ENCODE results near the gene PLN. TPM values are rescaled to one million over a fixed set of nuclear protein-coding genes. Genes with fewer than 3 reads are reported as not detected.

PLN gene
- total RNA-seq, 1 experiment from 2014 or later = not detected

- in situ Hi-C loops (cut with HindIII; ENCODE audit: low pct_unique_long_range_greater_than_20kb, low sequenced_read_pairs) = no loop called here
- DNase-seq (ENCODE audit: low read depth, low spot score) = no peak
Measured at GRCh38 chr6:118529756-118530155, 18.3 kb upstream of the PLN start.

DNA sequence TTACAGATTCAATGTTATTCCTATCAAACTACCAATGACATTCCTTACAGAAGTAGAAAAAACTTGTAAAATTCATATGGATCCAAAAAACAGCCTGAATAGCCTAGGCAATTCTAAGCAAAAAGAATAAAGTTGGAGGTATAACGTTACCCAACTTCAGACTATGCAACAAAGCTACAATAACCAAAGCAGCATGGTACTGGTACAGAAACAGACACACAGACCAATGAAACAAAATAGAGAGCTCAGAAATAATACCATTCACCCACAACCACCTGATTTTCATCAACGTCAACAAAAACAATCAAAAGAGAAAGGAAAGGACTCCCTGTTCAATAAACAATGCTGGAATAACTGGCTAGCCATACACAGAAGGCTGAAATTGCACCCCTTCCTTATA is 17.2 kb upstream of the PLN start:
- in situ Hi-C loops (cut with HindIII; ENCODE audit: low pct_unique_long_range_greater_than_20kb, low sequenced_read_pairs) = no loop called here
- no peak for DNase-seq (ENCODE audit: low read depth, low spot score)

- no peak for DNase-seq (ENCODE audit: low read depth, low spot score)
- in situ Hi-C loops (cut with HindIII; ENCODE audit: low pct_unique_long_range_greater_than_20kb, low sequenced_read_pairs) = no loop called here
Measured at GRCh38 chr6:118535176-118535844, 12.8 kb upstream of the PLN start.

DNA sequence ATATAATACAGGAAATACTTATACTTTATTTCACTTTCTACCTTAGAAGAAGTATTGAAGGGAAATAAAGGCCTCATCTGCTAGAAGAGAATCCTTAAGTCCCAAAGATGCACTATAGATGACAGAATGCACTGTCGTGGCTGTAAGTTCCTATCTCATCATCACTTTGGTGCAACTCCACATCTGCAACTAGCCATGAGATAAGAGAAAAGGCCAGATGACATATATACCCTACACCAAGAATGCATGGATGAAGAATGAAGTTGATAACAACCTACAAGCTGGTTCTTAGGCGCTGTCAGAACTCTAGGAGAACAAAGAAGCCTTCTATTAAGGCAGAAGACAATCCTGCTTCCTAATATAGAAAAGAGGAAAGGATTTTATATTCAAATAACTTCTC is 11.6 kb upstream of the PLN start:
- in situ Hi-C loops (cut with HindIII; ENCODE audit: low pct_unique_long_range_greater_than_20kb, low sequenced_read_pairs) = no loop called here

GRCh38 chr6:118537574-118537973 is 10.5 kb upstream of the PLN start:
- in situ Hi-C loops (cut with HindIII; ENCODE audit: low pct_unique_long_range_greater_than_20kb, low sequenced_read_pairs) = no loop called here
- no peak for DNase-seq (ENCODE audit: low read depth, low spot score)

More for the DNA sequence above, 11.6 kb upstream of the PLN start:
- no peak for DNase-seq (ENCODE audit: low read depth, low spot score)

- in situ Hi-C loops (cut with HindIII; ENCODE audit: low pct_unique_long_range_greater_than_20kb, low sequenced_read_pairs) = no loop called here
- DNase-seq (ENCODE audit: low read depth, low spot score) = no peak
Measured at GRCh38 chr6:118542184-118542952, 5.7 kb upstream of the PLN start.

GRCh38 chr6:118544105-118544504 is 4.0 kb upstream of the PLN start:
- DNase-seq (ENCODE audit: low read depth, low spot score) = no peak
- in situ Hi-C loops (cut with HindIII; ENCODE audit: low pct_unique_long_range_greater_than_20kb, low sequenced_read_pairs) = no loop called here

GRCh38 chr6:118546164-118546879 is 1.8 kb upstream of the PLN start:
- no peak for DNase-seq (ENCODE audit: low read depth, low spot score)
- in situ Hi-C loops (cut with HindIII; ENCODE audit: low pct_unique_long_range_greater_than_20kb, low sequenced_read_pairs) = no loop called here

DNA sequence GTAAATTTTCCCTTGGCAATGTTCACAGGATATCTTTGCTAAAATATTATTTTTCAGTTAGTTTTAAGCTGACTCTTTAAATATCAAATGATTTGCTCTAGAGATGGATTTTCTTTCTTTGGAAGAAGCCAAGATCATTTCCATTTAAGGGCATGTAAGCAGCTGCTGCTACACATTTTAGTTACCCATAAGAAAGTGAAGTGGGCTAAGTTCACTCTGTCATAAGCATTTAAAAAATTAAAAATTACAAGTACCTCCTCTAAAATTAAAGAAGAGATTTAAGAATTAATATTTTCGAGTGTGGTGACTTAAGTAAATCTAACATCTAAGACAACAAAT is 1.2 kb upstream of the PLN start:
- DNase-seq (ENCODE audit: low read depth, low spot score) = no peak
- in situ Hi-C loops (cut with HindIII; ENCODE audit: low pct_unique_long_range_greater_than_20kb, low sequenced_read_pairs) = no loop called here

GRCh38 chr6:118548613-118549012 is 517 bp downstream of the PLN start:
- DNase-seq (ENCODE audit: low read depth, low spot score) = no peak
- in situ Hi-C loops (cut with HindIII; ENCODE audit: low pct_unique_long_range_greater_than_20kb, low sequenced_read_pairs) = no loop called here

GRCh38 chr6:118551063-118552053 is 3.3 kb downstream of the PLN start:
- peak; percentile 69 for DNase-seq (ENCODE audit: low read depth, low spot score)
- in situ Hi-C loops (cut with HindIII; ENCODE audit: low pct_unique_long_range_greater_than_20kb, low sequenced_read_pairs) = no loop called here

DNA sequence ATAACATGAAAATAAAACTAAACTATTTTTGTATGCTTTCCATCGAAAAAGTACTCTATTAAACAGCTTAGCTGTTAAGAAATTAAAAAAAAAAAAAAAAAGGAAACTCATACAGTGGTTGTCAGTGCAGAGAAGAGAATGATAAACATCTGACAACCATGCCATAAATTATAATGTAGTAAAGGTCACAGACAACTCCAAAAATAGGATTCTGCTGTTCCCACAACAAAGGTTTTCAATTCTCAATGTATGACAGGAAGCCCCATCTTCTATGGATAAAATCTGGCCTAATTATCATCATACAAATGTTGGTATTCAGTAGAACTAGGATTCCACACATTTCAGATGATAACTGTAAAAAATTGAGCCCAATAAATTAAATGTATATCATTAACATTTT is 5.0 kb downstream of the PLN start:
- peak; percentile 25 for DNase-seq (ENCODE audit: low read depth, low spot score)
- in situ Hi-C loops (cut with HindIII; ENCODE audit: low pct_unique_long_range_greater_than_20kb, low sequenced_read_pairs) = no loop called here

DNA sequence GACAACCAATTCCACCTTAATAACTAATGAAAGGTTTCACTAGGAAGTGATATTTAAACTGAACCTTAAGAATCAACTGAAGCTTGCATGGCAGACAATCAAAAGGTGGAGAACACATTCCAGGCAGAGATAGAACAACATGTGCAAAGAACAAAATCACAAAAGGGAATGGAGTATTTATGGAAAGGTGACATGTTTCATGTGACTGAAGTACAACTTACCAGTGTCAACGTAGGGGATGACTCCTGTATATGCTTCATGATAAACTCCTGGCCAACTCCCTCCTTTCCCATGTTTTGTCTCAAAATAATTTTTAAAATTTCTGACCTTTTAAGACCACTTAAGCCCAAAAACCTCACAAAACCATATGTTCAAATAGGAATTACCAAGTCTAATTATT is 6.6 kb downstream of the PLN start:
- DNase-seq (ENCODE audit: low read depth, low spot score) = no peak
- in situ Hi-C loops (cut with HindIII; ENCODE audit: low pct_unique_long_range_greater_than_20kb, low sequenced_read_pairs) = no loop called here

DNA sequence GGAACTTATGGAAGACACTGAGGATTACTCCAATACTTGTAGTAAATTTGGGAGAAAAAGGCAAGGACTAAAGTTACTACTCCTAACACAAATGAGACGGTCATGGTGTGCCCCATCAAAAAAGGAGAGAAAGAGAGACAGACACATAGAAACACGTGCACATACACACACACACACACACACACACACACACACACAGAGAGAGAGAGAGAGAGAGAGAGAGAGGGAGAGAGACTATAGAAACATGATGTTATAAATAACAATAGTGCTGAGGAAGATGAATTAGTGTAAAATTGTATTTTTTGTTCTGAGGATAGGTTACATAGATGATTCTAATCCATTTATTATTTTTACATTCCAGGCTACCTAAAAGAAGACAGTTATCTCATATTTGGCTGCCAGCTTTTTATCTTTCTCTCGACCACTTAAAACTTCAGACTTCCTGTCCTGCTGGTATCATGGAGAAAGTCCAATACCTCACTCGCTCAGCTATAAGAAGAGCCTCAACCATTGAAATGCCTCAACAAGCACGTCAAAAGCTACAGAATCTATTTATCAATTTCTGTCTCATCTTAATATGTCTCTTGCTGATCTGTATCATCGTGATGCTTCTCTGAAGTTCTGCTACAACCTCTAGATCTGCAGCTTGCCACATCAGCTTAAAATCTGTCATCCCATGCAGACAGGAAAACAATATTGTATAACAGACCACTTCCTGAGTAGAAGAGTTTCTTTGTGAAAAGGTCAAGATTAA is 10.5 kb downstream of the PLN start:
- no peak for DNase-seq (ENCODE audit: low read depth, low spot score)
- in situ Hi-C loops (cut with HindIII; ENCODE audit: low pct_unique_long_range_greater_than_20kb, low sequenced_read_pairs) = no loop called here

DNA sequence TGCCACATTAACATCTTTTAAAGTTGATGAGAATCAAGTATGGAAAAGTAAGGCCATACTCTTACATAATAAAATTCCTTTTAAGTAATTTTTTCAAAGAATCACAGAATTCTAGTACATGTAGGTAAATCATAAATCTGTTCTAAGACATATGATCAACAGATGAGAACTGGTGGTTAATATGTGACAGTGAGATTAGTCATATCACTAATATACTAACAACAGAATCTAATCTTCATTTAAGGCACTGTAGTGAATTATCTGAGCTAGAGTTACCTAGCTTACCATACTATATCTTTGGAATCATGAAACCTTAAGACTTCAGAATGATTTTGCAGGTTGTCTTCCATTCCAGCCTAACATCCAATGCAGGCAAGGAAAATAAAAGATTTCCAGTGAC is 11.6 kb downstream of the PLN start:
- DNase-seq (ENCODE audit: low read depth, low spot score) = no peak
- in situ Hi-C loops (cut with HindIII; ENCODE audit: low pct_unique_long_range_greater_than_20kb, low sequenced_read_pairs) = no loop called here

GRCh38 chr6:118562248-118562647 is 14.2 kb downstream of the PLN start:
- in situ Hi-C loops (cut with HindIII; ENCODE audit: low pct_unique_long_range_greater_than_20kb, low sequenced_read_pairs) = no loop called here
- DNase-seq (ENCODE audit: low read depth, low spot score) = no peak

DNA sequence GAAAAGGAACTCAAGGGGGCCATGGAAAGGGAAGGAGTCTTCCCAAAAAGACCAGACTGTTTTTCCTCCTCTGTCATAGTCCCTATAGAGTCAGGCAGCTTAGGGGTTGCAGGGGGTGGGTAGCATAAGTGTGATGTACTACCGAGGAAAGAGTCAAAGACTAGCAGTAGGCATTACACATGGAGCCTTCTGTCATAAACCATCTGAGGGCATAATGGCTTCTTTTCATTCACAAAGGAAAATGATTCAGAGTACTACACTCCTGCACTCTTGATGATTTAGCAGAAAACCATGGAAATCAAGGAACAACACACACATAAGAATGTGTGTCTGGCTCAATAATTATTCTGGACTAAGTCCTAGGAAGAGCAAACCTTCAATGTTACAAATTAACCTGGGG is 14.9 kb downstream of the PLN start:
- in situ Hi-C loops (cut with HindIII; ENCODE audit: low pct_unique_long_range_greater_than_20kb, low sequenced_read_pairs) = no loop called here
- DNase-seq (ENCODE audit: low read depth, low spot score) = peak; percentile 53
